HG02970 (cell line): ENCODE data around the gene SPEM1.

ENCODE experiments used
- ATAC-seq: cut with Tn5 transposase; IDR thresholded peaks from one replicate; pipeline ENCODE4 v1.9.1; 2021; ENCODE audit warnings: mild to moderate bottlenecking, moderate library complexity, moderate number of reproducible peaks; ENCODE audit not compliant: unreplicated experiment, low FRiP score

The SPEM1 gene

GRCh38 chr17:7417056-7417655 is 3.0 kb upstream of the SPEM1 start:
- no peak for ATAC-seq

- no peak for ATAC-seq
Observed at GRCh38 chr17:7418472-7419152, 1.5 kb upstream of the SPEM1 start.

- ATAC-seq = no peak
Observed at GRCh38 chr17:7421186-7421585, 1.1 kb downstream of the SPEM1 start.

GRCh38 chr17:7423679-7424078 is 3.6 kb downstream of the SPEM1 start:
- ATAC-seq = no peak

GRCh38 chr17:7425316-7425715 is 5.2 kb downstream of the SPEM1 start, which contains the start of gene SPEM2:
Gene SPEM2, plus strand, starts transcription at chr17:7425616. Its CDS starts 73 bp downstream, at chr17:7425689.
- ATAC-seq = no peak

- ATAC-seq = no peak
Observed at GRCh38 chr17:7425756-7426155, 5.6 kb downstream of the SPEM1 start.

- ATAC-seq = no peak
Observed at GRCh38 chr17:7426203-7426863, 6.2 kb downstream of the SPEM1 start.

- ATAC-seq = no peak
Observed at GRCh38 chr17:7426896-7427489, 6.9 kb downstream of the SPEM1 start.

- no peak for ATAC-seq
Observed at GRCh38 chr17:7427549-7427948, 7.4 kb downstream of the SPEM1 start.

GRCh38 chr17:7428557-7428956 is 8.4 kb downstream of the SPEM1 start, which contains the start of gene SPEM3:
Gene SPEM3, plus strand, starts transcription at chr17:7428857. Its CDS starts 46 bp downstream, at chr17:7428903.
- no peak for ATAC-seq

- no peak for ATAC-seq
Observed at GRCh38 chr17:7429722-7430121, 9.6 kb downstream of the SPEM1 start.

- no peak for ATAC-seq
Observed at GRCh38 chr17:7431231-7431630, 11.1 kb downstream of the SPEM1 start.

- no peak for ATAC-seq
Observed at GRCh38 chr17:7432296-7432695, 12.2 kb downstream of the SPEM1 start.

GRCh38 chr17:7435676-7436555 is 15.8 kb downstream of the SPEM1 start:
- peak; percentile 19 for ATAC-seq

- no peak for ATAC-seq
Observed at GRCh38 chr17:7436556-7437368, 16.6 kb downstream of the SPEM1 start.

- no peak for ATAC-seq
Observed at GRCh38 chr17:7437369-7437863, 17.3 kb downstream of the SPEM1 start.

- ATAC-seq = no peak
Observed at GRCh38 chr17:7437950-7438614, 18.0 kb downstream of the SPEM1 start.

- ATAC-seq = no peak
Observed at GRCh38 chr17:7438656-7439460, 18.7 kb downstream of the SPEM1 start.
